NCI-H2196 (cell line): ENCODE data around the gene PRKCE.
"Not testable (repeated sequence)": the region's sequence is repeated elsewhere in the genome, so short reads cannot be mapped to it uniquely, and the experiment has no call there.

Experiments used
- DNase-seq: peaks from one replicate; lab custom pipeline; 2025; ENCODE audit not compliant: unreplicated experiment; lab: John Stamatoyannopoulos, UW

The PRKCE gene

GRCh38 chr2:45696708-45697107, 45.2 kb downstream of the PRKCE start:
- DNase-seq: no peak

GRCh38 chr2:45697190-45697589, 45.7 kb downstream of the PRKCE start:
- no peak for DNase-seq

GRCh38 chr2:45698554-45698953, 47.1 kb downstream of the PRKCE start:
- DNase-seq: no peak

- no peak for DNase-seq
These were observed 47.7 kb downstream of the PRKCE start for GRCh38 chr2:45699032-45699658.

- no peak for DNase-seq
These were observed 49.0 kb downstream of the PRKCE start for GRCh38 chr2:45700407-45701013.

GRCh38 chr2:45705233-45705632, 53.8 kb downstream of the PRKCE start:
- no peak for DNase-seq

GRCh38 chr2:45706033-45706432, 54.6 kb downstream of the PRKCE start:
- no peak for DNase-seq

GRCh38 chr2:45707006-45707405, 55.5 kb downstream of the PRKCE start:
- no peak for DNase-seq

- no peak for DNase-seq
These were observed 56.2 kb downstream of the PRKCE start for GRCh38 chr2:45707661-45708060.

GRCh38 chr2:45708501-45708900, 57.0 kb downstream of the PRKCE start:
- no peak for DNase-seq

GRCh38 chr2:45709137-45709536, 57.7 kb downstream of the PRKCE start:
- DNase-seq: no peak

- no peak for DNase-seq
These were observed 59.0 kb downstream of the PRKCE start for GRCh38 chr2:45710468-45710867.

GRCh38 chr2:45711224-45711623, 59.7 kb downstream of the PRKCE start:
- DNase-seq: no peak

GRCh38 chr2:45712570-45712969, 61.1 kb downstream of the PRKCE start:
- no peak for DNase-seq

GRCh38 chr2:45713136-45713535, 61.7 kb downstream of the PRKCE start:
- DNase-seq: no peak

GRCh38 chr2:45713591-45713990, 62.1 kb downstream of the PRKCE start:
- DNase-seq: no peak

- no peak for DNase-seq
These were observed 63.2 kb downstream of the PRKCE start for GRCh38 chr2:45714679-45715078.

GRCh38 chr2:45715601-45716379, 64.3 kb downstream of the PRKCE start:
- no peak for DNase-seq

- DNase-seq: not testable (repeated sequence)
These were observed 65.0 kb downstream of the PRKCE start for GRCh38 chr2:45716432-45716831.

- DNase-seq: no peak
These were observed 65.4 kb downstream of the PRKCE start for GRCh38 chr2:45716915-45717314.

- no peak for DNase-seq
These were observed 68.7 kb downstream of the PRKCE start for GRCh38 chr2:45720210-45720609.

- DNase-seq: no peak
These were observed 69.7 kb downstream of the PRKCE start for GRCh38 chr2:45721150-45721549.
